Esophagus squamous epithelium (tissue), 4 donors: ENCODE results near the gene SPATS2L.

Experiments used
- POLR2A ChIP-seq, 4 donors: fragments of 450-650 bp; IDR thresholded peaks; one replicate each; pipeline ENCODE4 v1.6.1; 2017; ENCODE audit warnings: antibody characterized with exemption in 4 of 4, mild to moderate bottlenecking in 4 of 4, moderate library complexity in 3 of 4
- TF ChIP-seq, protein P1 (sequence below), 6 experiments: fragments of 450-650 bp in 4 of 6; fragments of 200-600 bp in 2 of 6; sonication (generic) in 2 of 6; IDR thresholded peaks; one replicate each; pipeline ENCODE4 v1.5.1; 2016 to 2019; ENCODE audit warnings: antibody characterized with exemption in 6 of 6, mild to moderate bottlenecking in 4 of 6, moderate library complexity in 4 of 6

GRCh38 chr2:200396781-200397242, 90.3 kb downstream of the SPATS2L start:
- TF ChIP-seq, protein P1, sequence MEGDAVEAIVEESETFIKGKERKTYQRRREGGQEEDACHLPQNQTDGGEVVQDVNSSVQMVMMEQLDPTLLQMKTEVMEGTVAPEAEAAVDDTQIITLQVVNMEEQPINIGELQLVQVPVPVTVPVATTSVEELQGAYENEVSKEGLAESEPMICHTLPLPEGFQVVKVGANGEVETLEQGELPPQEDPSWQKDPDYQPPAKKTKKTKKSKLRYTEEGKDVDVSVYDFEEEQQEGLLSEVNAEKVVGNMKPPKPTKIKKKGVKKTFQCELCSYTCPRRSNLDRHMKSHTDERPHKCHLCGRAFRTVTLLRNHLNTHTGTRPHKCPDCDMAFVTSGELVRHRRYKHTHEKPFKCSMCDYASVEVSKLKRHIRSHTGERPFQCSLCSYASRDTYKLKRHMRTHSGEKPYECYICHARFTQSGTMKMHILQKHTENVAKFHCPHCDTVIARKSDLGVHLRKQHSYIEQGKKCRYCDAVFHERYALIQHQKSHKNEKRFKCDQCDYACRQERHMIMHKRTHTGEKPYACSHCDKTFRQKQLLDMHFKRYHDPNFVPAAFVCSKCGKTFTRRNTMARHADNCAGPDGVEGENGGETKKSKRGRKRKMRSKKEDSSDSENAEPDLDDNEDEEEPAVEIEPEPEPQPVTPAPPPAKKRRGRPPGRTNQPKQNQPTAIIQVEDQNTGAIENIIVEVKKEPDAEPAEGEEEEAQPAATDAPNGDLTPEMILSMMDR (IDR thresholded peaks at IDR 0.05), result no peak
- no peak for TF ChIP-seq POLR2A (IDR thresholded peaks at IDR 0.05)
